GM19240 (cell line): ENCODE data around the gene DIS3L.
"Not testable (repeated sequence)": the region's sequence is repeated elsewhere in the genome, so short reads cannot be mapped to it uniquely, and the experiment has no call there.

Experiments
- DNase-seq: peaks from one replicate; pipeline ENCODE4 v3.0.0; 2011; ENCODE audit warnings: low spot score; ENCODE audit not compliant: insufficient read length

The DIS3L gene

GRCh38 chr15:66276546-66276945, 16.8 kb upstream of the DIS3L start:
- DNase-seq, result no peak

- DNase-seq, result no peak
Observed at GRCh38 chr15:66278056-66278455, 15.3 kb upstream of the DIS3L start.

GRCh38 chr15:66278671-66279070, 14.7 kb upstream of the DIS3L start:
- DNase-seq, result no peak

- DNase-seq, result no peak
Observed at GRCh38 chr15:66284271-66284670, 9.1 kb upstream of the DIS3L start.

GRCh38 chr15:66285533-66286280, 7.7 kb upstream of the DIS3L start:
- DNase-seq, result no peak

- no peak for DNase-seq
Observed at GRCh38 chr15:66287461-66288057, 5.8 kb upstream of the DIS3L start.

GRCh38 chr15:66288093-66288492, 5.3 kb upstream of the DIS3L start:
- no peak for DNase-seq

- DNase-seq, result no peak
Observed at GRCh38 chr15:66288551-66289185, 4.7 kb upstream of the DIS3L start.

GRCh38 chr15:66290007-66290406, 3.4 kb upstream of the DIS3L start:
- DNase-seq, result no peak

- DNase-seq, result no peak
Observed at GRCh38 chr15:66290518-66290917, 2.9 kb upstream of the DIS3L start.

GRCh38 chr15:66291816-66292570, 1.4 kb upstream of the DIS3L start:
- no peak for DNase-seq

- DNase-seq, result no peak
Observed at GRCh38 chr15:66292571-66293418, 573 bp upstream of the DIS3L start.

GRCh38 chr15:66294157-66294931, 976 bp downstream of the DIS3L start:
- DNase-seq, result peak; percentile 26

- DNase-seq, result no peak
Observed at GRCh38 chr15:66294932-66295235, 1.5 kb downstream of the DIS3L start.

- DNase-seq, result no peak
Observed at GRCh38 chr15:66296186-66296585, 2.8 kb downstream of the DIS3L start.

GRCh38 chr15:66298803-66299251, 5.5 kb downstream of the DIS3L start:
- no peak for DNase-seq

- no peak for DNase-seq
Observed at GRCh38 chr15:66302489-66303278, 9.3 kb downstream of the DIS3L start.

GRCh38 chr15:66304425-66304824, 11.1 kb downstream of the DIS3L start:
- not testable (repeated sequence) for DNase-seq

GRCh38 chr15:66306381-66306780, 13.0 kb downstream of the DIS3L start:
- DNase-seq, result no peak

- no peak for DNase-seq
Observed at GRCh38 chr15:66308531-66308930, 15.2 kb downstream of the DIS3L start.
